AG09309 (cell line): Measurements from ENCODE around the gene SNAPC4.
"Not testable (repeated sequence)": the region's sequence is repeated elsewhere in the genome, so short reads cannot be mapped to it uniquely, and the experiment has no call there.

Experiments
- DNase-seq: peaks from one replicate; pipeline ENCODE4 v3.0.0-alpha.2; 2010; ENCODE audit warnings: low read depth
- H3K4me3 ChIP-seq: 2 replicates; pipeline ENCODE4 v1.5.1; 2011; ENCODE audit warnings: mild to moderate bottlenecking, low read depth, low read length, moderate library complexity; ENCODE audit not compliant: control insufficient read depth
- TF ChIP-seq, protein P1 (sequence below): IDR thresholded peaks from 2 replicates; pipeline ENCODE4 v1.5.1; 2011; ENCODE audit warnings: mild to moderate bottlenecking, low read depth, low read length, inconsistent platforms; ENCODE audit not compliant: insufficient read depth, control insufficient read depth; ENCODE audit errors: missing control alignments

SNAPC4 gene

DNA sequence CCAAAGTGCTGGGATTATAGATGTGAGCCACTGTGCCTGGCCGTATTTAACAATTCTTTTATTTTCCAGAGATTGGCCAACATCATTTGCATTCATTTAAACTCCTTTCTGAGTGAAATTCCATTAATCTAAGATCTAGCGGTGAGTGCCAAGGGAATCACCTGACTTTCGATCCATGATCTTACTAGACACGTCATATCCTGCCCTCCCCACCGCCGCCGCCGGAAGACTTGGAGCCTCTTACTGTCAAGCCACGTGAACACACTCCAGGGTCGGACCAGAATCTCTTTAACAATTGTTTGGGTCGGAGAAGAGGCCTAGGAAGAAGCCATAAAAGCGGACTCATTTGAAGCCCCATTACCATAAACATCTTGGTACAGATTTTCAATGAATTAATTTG, 26.8 kb upstream of the SNAPC4 start:
- DNase-seq = no peak
- TF ChIP-seq, protein P1, sequence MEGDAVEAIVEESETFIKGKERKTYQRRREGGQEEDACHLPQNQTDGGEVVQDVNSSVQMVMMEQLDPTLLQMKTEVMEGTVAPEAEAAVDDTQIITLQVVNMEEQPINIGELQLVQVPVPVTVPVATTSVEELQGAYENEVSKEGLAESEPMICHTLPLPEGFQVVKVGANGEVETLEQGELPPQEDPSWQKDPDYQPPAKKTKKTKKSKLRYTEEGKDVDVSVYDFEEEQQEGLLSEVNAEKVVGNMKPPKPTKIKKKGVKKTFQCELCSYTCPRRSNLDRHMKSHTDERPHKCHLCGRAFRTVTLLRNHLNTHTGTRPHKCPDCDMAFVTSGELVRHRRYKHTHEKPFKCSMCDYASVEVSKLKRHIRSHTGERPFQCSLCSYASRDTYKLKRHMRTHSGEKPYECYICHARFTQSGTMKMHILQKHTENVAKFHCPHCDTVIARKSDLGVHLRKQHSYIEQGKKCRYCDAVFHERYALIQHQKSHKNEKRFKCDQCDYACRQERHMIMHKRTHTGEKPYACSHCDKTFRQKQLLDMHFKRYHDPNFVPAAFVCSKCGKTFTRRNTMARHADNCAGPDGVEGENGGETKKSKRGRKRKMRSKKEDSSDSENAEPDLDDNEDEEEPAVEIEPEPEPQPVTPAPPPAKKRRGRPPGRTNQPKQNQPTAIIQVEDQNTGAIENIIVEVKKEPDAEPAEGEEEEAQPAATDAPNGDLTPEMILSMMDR = no peak
- H3K4me3 ChIP-seq = no peak overlapping the region

DNA sequence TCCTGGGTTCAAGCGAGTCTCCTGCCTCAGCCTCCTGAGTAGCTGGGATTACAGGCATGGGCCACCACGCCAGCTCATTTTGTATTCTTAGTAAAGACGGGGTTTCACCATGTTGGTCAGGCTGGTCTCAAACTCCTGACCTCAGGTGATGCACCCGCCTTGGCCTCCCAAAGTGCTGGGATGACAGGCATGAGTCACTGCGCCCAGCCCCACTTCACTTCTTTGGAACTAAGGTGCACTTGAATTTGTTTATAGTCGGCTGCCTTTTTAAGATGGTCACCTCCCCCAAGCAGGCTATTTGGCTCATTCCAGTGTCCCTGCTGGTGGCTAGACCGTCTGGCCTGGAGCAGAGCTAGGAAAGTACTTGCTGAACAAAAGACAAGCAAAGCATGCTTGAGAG, 25.4 kb upstream of the SNAPC4 start:
- DNase-seq, H3K4me3 ChIP-seq: not testable (repeated sequence)

DNA sequence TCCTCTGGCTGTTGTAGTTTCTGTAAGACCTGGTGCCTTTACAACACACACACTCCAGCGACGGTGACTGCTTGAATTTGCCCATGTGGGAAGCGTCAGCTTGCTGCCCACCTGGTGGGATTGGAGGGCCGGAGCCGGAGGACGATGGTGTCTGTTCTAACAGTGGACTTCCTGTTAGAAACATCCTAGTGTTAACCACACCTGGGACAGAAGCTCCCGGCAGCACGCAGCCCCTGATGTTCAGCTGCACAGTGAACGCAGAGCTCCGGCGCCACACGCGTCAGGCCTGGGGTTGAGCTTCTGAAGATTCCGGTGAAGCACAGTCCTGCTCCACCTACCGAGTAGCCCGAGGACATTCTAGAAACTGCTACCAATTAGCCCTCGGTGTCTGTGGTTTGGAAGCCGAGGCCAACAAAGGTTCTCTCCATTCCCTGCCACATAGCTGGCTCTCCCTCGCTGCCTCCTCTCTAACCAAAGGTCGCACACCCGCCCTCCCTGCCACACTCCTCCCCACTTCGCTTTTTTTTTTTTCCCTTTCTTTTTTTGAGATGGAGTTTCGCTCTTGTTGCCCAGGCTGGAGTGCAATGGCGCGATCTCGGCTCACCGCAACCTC, 24.9 kb upstream of the SNAPC4 start:
- DNase-seq = no peak
- TF ChIP-seq, protein P1 = no peak
- no peak overlapping the region for H3K4me3 ChIP-seq

DNA sequence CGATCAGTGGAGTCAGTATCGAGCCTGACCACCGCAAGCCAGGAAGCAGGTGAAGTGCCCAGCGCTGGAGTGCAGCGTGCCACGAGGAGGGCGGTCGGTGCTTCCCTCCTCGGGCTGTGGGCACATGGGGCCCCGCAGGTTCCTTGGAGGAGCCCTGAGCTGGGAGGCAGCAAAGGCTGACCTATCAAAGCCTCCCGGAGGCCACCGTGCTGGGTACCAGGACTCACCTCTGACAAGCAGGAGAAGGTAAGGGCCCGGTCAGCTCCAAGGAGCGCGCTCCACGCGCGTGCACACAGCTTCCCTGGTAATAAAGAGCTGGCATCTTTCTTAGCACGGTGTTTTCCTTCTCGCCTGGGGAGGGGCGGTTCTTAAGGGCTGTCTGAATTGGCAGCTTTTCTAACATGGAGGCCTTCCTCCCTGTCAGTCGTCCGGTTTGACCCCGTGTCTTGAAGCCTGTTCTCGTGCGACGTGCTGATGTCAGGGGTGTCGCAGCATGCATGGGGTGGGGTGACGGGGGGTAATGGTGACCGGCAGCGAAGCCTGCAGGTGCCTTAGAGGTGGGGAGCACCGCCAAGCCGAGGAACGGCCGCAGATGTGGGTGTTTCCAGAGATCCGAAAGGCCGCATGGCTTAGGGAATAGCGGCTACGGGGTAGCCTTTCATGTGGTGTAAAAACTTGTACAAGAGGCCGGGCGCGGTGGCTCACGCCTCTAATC, 23.6 kb upstream of the SNAPC4 start:
- no peak for DNase-seq
- no peak overlapping the region for H3K4me3 ChIP-seq
- TF ChIP-seq, protein P1 = no peak

DNA sequence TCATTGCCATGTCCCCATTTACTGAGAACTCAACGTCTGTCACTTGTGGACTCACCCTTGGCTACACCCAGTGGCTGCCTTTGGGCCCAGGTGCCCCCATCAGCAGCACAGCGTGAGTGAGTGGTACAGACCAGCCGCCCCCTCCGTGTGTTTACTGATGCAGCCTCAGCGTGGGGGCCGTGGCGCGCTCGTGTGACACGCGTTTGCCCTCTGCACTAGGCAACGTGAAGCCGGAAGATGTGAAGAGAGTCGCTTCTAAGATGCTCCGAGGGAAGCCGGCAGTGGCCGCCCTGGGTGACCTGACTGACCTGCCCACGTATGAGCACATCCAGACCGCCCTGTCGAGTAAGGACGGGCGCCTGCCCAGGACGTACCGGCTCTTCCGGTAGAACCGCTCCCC, 22.9 kb upstream of the SNAPC4 start:
- TF ChIP-seq, protein P1 = no peak
- no peak for DNase-seq
- no peak overlapping the region for H3K4me3 ChIP-seq

DNA sequence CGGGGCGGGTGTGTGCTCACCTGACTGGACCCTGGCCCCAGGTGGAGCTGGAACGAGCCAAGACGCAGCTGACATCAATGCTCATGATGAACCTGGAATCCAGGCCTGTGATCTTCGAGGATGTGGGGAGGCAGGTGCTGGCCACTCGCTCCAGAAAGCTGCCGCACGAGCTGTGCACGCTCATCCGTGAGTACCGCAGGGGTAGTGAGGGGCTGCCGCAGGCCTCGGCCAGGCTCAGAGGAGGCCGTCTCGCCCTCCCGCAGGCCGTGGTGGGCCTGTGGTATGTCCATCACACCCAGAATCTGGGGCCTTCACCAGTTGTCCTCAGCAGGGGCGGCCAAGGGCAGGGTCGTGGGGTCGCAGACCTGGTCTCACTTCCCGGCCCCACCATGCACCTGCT, 21.8 kb upstream of the SNAPC4 start:
- TF ChIP-seq, protein P1 = no peak
- no peak for DNase-seq

DNA sequence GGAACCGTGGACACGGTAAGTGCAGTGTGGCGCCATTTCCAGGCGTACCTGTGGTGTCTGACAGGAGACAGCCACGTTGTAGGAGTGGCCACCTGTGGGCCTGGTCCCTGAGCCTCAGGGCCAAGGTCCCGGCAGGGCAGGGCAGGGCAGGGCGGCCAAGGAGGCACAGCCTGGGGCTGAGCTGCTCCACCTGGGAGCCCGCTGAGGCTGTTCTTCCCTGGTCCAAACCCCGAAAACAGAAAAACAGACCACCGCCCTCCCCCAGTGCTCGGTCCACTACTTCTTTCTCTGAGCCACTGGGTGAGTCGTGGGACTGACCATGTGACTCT, 19.1 kb upstream of the SNAPC4 start:
- TF ChIP-seq, protein P1 = no peak
- no peak overlapping the region for H3K4me3 ChIP-seq

More for the DNA sequence above, 21.8 kb upstream of the SNAPC4 start:
- H3K4me3 ChIP-seq = no peak overlapping the region

More for the DNA sequence above, 19.1 kb upstream of the SNAPC4 start:
- no peak for DNase-seq
